ENCODE data around the gene ZNFX1. TPM values are rescaled to one million over a fixed set of nuclear protein-coding genes. Genes with fewer than 3 reads are reported as not detected.

The ZNFX1 gene
- polyA plus RNA-seq, 1 of the 3 experiments (the other 2 are of a cell fraction): 3.9 TPM

DNA sequence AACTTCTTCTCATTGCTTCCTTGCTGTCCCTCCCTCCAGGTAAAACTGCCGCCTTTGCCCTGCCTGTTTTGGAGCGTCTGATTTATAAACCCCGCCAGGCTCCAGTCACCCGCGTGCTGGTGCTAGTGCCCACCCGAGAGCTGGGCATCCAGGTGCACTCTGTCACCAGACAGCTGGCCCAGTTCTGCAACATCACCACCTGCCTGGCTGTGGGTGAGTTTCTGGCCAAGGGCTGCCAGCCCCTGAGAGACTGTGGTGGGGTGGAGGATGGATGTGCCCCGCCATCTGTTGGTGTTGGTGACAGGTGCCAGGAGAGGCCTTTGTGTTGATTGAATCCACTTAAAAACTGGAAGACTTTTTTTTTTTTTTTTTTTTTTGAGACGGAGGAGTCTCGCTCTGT is 49.2 kb downstream of the ZNFX1 start:
- no peak for DNase-seq
- no peaks in the 10 kb centered on the region for H3K27me3 ChIP-seq (ENCODE audit: insufficient read depth)
- TF ChIP-seq YY1 (IDR thresholded peaks at IDR 0.05; ENCODE audit: low read depth) (no peak), GATA2 (CRISPR knock-in tag; IDR thresholded peaks at IDR 0.05) (no peak), EP300 (IDR thresholded peaks at IDR 0.05; ENCODE audit: borderline replicate concordance in 1 of 2, low read depth in 1 of 2, low read length in 1 of 2) (no peak), POLR2AphosphoS5 (IDR thresholded peaks at IDR 0.05; ENCODE audit: low read depth, low read length) (no peak), RFX5 (IDR thresholded peaks at IDR 0.05; ENCODE audit: low read length) (no peak), RCOR1 (IDR thresholded peaks at IDR 0.05; ENCODE audit: low read length) (no peak), FOSL2 (IDR thresholded peaks at IDR 0.05; ENCODE audit: borderline replicate concordance, low read depth) (no peak), GABPA (IDR thresholded peaks at IDR 0.05; ENCODE audit: low read depth) (no peak), SIN3A (IDR thresholded peaks at IDR 0.05; ENCODE audit: borderline replicate concordance, low read depth, low read length) (no peak), NFIC (IDR thresholded peaks at IDR 0.05; ENCODE audit: borderline replicate concordance) (no peak), TAF1 (IDR thresholded peaks at IDR 0.05; ENCODE audit: borderline replicate concordance, low read depth, low read length) (no peak), CHD2 (IDR thresholded peaks at IDR 0.05; ENCODE audit: low read length, partially characterized antibody) (no peak), TEAD4 (IDR thresholded peaks at IDR 0.05; ENCODE audit: borderline replicate concordance, insufficient read depth) (no peak), NRF1 (IDR thresholded peaks at IDR 0.05; ENCODE audit: low read depth, low read length) (no peak), TCF12 (IDR thresholded peaks at IDR 0.05) (no peak)
- TF ChIP-seq, protein P1, sequence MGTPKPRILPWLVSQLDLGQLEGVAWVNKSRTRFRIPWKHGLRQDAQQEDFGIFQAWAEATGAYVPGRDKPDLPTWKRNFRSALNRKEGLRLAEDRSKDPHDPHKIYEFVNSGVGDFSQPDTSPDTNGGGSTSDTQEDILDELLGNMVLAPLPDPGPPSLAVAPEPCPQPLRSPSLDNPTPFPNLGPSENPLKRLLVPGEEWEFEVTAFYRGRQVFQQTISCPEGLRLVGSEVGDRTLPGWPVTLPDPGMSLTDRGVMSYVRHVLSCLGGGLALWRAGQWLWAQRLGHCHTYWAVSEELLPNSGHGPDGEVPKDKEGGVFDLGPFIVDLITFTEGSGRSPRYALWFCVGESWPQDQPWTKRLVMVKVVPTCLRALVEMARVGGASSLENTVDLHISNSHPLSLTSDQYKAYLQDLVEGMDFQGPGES (IDR thresholded peaks at IDR 0.05; ENCODE audit: low read depth, low read length): no peak
- TF ChIP-seq, protein P2, sequence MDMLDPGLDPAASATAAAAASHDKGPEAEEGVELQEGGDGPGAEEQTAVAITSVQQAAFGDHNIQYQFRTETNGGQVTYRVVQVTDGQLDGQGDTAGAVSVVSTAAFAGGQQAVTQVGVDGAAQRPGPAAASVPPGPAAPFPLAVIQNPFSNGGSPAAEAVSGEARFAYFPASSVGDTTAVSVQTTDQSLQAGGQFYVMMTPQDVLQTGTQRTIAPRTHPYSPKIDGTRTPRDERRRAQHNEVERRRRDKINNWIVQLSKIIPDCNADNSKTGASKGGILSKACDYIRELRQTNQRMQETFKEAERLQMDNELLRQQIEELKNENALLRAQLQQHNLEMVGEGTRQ (IDR thresholded peaks at IDR 0.05; ENCODE audit: borderline replicate concordance, low read depth, low read length): no peak
- TF ChIP-seq, protein P3, sequence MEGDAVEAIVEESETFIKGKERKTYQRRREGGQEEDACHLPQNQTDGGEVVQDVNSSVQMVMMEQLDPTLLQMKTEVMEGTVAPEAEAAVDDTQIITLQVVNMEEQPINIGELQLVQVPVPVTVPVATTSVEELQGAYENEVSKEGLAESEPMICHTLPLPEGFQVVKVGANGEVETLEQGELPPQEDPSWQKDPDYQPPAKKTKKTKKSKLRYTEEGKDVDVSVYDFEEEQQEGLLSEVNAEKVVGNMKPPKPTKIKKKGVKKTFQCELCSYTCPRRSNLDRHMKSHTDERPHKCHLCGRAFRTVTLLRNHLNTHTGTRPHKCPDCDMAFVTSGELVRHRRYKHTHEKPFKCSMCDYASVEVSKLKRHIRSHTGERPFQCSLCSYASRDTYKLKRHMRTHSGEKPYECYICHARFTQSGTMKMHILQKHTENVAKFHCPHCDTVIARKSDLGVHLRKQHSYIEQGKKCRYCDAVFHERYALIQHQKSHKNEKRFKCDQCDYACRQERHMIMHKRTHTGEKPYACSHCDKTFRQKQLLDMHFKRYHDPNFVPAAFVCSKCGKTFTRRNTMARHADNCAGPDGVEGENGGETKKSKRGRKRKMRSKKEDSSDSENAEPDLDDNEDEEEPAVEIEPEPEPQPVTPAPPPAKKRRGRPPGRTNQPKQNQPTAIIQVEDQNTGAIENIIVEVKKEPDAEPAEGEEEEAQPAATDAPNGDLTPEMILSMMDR (IDR thresholded peaks at IDR 0.05): no peak
- TF ChIP-seq, protein P4, sequence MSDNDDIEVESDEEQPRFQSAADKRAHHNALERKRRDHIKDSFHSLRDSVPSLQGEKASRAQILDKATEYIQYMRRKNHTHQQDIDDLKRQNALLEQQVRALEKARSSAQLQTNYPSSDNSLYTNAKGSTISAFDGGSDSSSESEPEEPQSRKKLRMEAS (IDR thresholded peaks at IDR 0.05; ENCODE audit: low read depth): no peak
- no peaks in the 10 kb centered on the region for H3K4me1 ChIP-seq (ENCODE audit: control insufficient read depth in 1 of 2, insufficient read depth in 2 of 2, low read depth in 1 of 2, low read length in 1 of 2)
- no peak overlapping the region for H3K9ac ChIP-seq
- H3F3A ChIP-seq (replicated peaks; ENCODE audit: insufficient read depth): no peaks in the 10 kb centered on the region
- no peaks in the 10 kb centered on the region; the same call in 1 of the 2 replicates for H3K79me2 ChIP-seq (ENCODE audit: insufficient read depth)
- no peak overlapping the region for H3K4me2 ChIP-seq
- H3K36me3 ChIP-seq (replicated peaks in 1 of 2; ENCODE audit: control insufficient read depth in 1 of 2, insufficient read depth in 2 of 2, low read length in 1 of 2): peaks cover 38 to 54% of the 10 kb centered on the region in 2 experiments
- POLR2A ChIA-PET: interaction anchor here (1.1 kb wide), 1 partner anchor 17 kb away, joined by 3 read pairs; no protein-coding TSS in a partner anchor
- H3K9me3 ChIP-seq: no peaks in the 10 kb centered on the region
- H4K20me1 ChIP-seq (ENCODE audit: insufficient read depth): no peaks in the 10 kb centered on the region
- H2AFZ ChIP-seq (ENCODE audit: low read depth): no peak overlapping the region
- WGBS (ENCODE audit: low lambda C conversion rate): 96% methylated on average over 9 of the region's 9 CpGs
- CTCF ChIA-PET: interaction anchor here (1.5 kb wide), 1 partner anchor 18 kb away, joined by 6 read pairs; no protein-coding TSS in a partner anchor
- H3K27ac ChIP-seq (ENCODE audit: low read depth in 2 of 2, low read length in 1 of 2): no peak overlapping the region
- no peaks in the 10 kb centered on the region for H3K9me2 ChIP-seq
- H3K4me3 ChIP-seq (ENCODE audit: low read depth in 2 of 2, low read length in 1 of 2): no peak overlapping the region
